B cell (primary cell): Measurements from ENCODE around the gene RPA1. TPM values are rescaled to one million over a fixed set of nuclear protein-coding genes. Genes with fewer than 3 reads are reported as not detected.

Experiments used
- ATAC-seq: fragments of 200-7000 bp; cut with Tn5 transposase; one replicate; pipeline ENCODE4 v1.10.0; 2021; ENCODE audit warnings: low read depth, mild to moderate bottlenecking, moderate number of reproducible peaks, moderate library complexity
- CTCF ChIA-PET: fragments of 350-600 bp; sonication (Branson Sonifier 250); formaldehyde crosslinking; loops from one replicate; lab custom pipeline; 2021; ENCODE audit warnings: antibody characterized with exemption, inconsistent platforms; lab: Charles Lee
- POLR2A ChIA-PET: fragments of 350-600 bp; sonication (Branson Sonifier 250); formaldehyde crosslinking; loops from one replicate; lab custom pipeline; 2021; ENCODE audit warnings: antibody characterized with exemption; lab: Charles Lee
- DNase-seq: peaks from one replicate; pipeline ENCODE4 v3.0.0; 2013
- H2AFZ ChIP-seq: 2 replicates; pipeline ENCODE4 v1.6.1; 2012; ENCODE audit warnings: mild to moderate bottlenecking, low read depth, low read length; ENCODE audit not compliant: insufficient read depth, poor library complexity, severe bottlenecking
- H3K27ac ChIP-seq, 2 donors: 1 replicate in 1 of 2; 2 replicates in 1 of 2; pipeline ENCODE4 v1.5.1; 2012 to 2013; ENCODE audit warnings: low read length in 2 of 2, mild to moderate bottlenecking in 2 of 2, moderate library complexity in 1 of 2
- H3K27me3 ChIP-seq, 4 experiments: fragments of 200-600 bp in 1 of 4; sonication (generic) in 1 of 4; replicated peaks in 1 of 4; 1 replicate in 2 of 4; 2 replicates in 2 of 4; pipeline versions ENCODE4 v1.6.1 to v1.7.0; 2013 to 2016; ENCODE audit warnings: low read length in 3 of 4, mild to moderate bottlenecking in 2 of 4, mixed read lengths in 1 of 4, moderate library complexity in 1 of 4; ENCODE audit not compliant: insufficient read depth in 4 of 4, control insufficient read depth in 3 of 4; ENCODE audit errors: control extremely low read depth in 1 of 4
- H3K36me3 ChIP-seq, 2 experiments: replicated peaks in 1 of 2; 1 replicate in 1 of 2; 2 replicates in 1 of 2; pipeline versions ENCODE4 v1.6.1 to v1.7.1; 2013; ENCODE audit warnings: low read length in 1 of 2; ENCODE audit not compliant: insufficient read depth in 2 of 2, control insufficient read depth in 1 of 2; ENCODE audit errors: control extremely low read depth in 1 of 2, extremely low read depth in 1 of 2
- H3K4me1 ChIP-seq, 2 donors: fragments of 200-600 bp in 1 of 2; sonication (generic) in 1 of 2; 1 replicate in 1 of 2; 2 replicates in 1 of 2; pipeline versions ENCODE4 v1.5.1 to v1.6.1; 2013 to 2017; ENCODE audit warnings: low read length in 2 of 2; ENCODE audit not compliant: control insufficient read depth in 2 of 2, insufficient read depth in 2 of 2
- H3K4me2 ChIP-seq: replicated peaks from 2 replicates; pipeline ENCODE3; 2012; ENCODE audit warnings: mild to moderate bottlenecking, low read depth, low read length; ENCODE audit not compliant: poor library complexity, severe bottlenecking
- H3K4me3 ChIP-seq, 5 experiments: fragments of 200-600 bp in 1 of 5; sonication (generic) in 1 of 5; 1 replicate in 3 of 5; 2 replicates in 2 of 5; pipeline versions ENCODE4 v1.5.1 to v1.7.0; 2011 to 2016; ENCODE audit warnings: low read length in 4 of 5, mild to moderate bottlenecking in 4 of 5, low read depth in 2 of 5, control low read depth in 1 of 5, moderate library complexity in 1 of 5; ENCODE audit not compliant: insufficient read depth in 1 of 5; ENCODE audit errors: control extremely low read depth in 1 of 5, extremely low read depth in 1 of 5
- H3K79me2 ChIP-seq: fragments of 200-600 bp; sonication (generic); one replicate; pipeline ENCODE4 v1.6.0; 2016; ENCODE audit warnings: low read length; ENCODE audit not compliant: control insufficient read depth, insufficient read depth
- H3K9ac ChIP-seq: fragments of 200-600 bp; sonication (generic); 2 replicates; pipeline ENCODE4 v1.6.1; 2017; ENCODE audit warnings: mild to moderate bottlenecking, low read length, moderate library complexity
- H3K9me3 ChIP-seq, 3 donors: one replicate each; pipeline versions ENCODE4 v1.6.1 to v1.7.1; 2013; ENCODE audit warnings: low read length in 2 of 3; ENCODE audit not compliant: control insufficient read depth in 2 of 3, insufficient read depth in 1 of 3; ENCODE audit errors: control extremely low read depth in 1 of 3
- H4K20me1 ChIP-seq: 2 replicates; pipeline ENCODE4 v1.6.0; 2012; ENCODE audit warnings: mild to moderate bottlenecking, low read length; ENCODE audit not compliant: insufficient read depth, control insufficient read depth, poor library complexity, severe bottlenecking
- H3K27ac Mint-ChIP-seq: one replicate; pipeline ENCODE4 v1.8.0; 2021; ENCODE audit warnings: mixed read lengths
- H3K27me3 Mint-ChIP-seq: one replicate; pipeline ENCODE4 v1.8.0; 2021; ENCODE audit warnings: mixed read lengths
- H3K4me1 Mint-ChIP-seq: one replicate; pipeline ENCODE4 v1.8.0; 2021; ENCODE audit warnings: mixed read lengths
- H3K4me3 Mint-ChIP-seq: one replicate; pipeline ENCODE4 v1.8.0; 2021; ENCODE audit warnings: mixed read lengths
- H3K9me3 Mint-ChIP-seq: one replicate; pipeline ENCODE4 v1.8.0; 2022; ENCODE audit warnings: mixed read lengths; ENCODE audit not compliant: insufficient read depth
- EZH2 ChIP-seq: IDR thresholded peaks from 2 replicates; pipeline ENCODE4 v1.6.1; 2012; ENCODE audit warnings: borderline replicate concordance, low read depth, mild to moderate bottlenecking, moderate library complexity, low read length; ENCODE audit not compliant: insufficient read depth, poor library complexity, severe bottlenecking
- WGBS: methylation state at CpG from one replicate; pipeline ENCODE4 v1.1.5; 2013; ENCODE audit warnings: missing lambda C conversion rate; ENCODE audit not compliant: insufficient coverage; 5-methylcytosine and 5-hydroxymethylcytosine counted together
- intact Hi-C: fragments of 100-400 bp; cut with micrococcal nuclease; formaldehyde crosslinking; loops from one replicate; pipeline ENCODE4 v1.10.0; 2022
- polyA plus RNA-seq: library from polyadenylated mRNA; depleted of rRNA; stranded (reverse); fragments of >200 nt; gene quantifications from 2 replicates; pipeline ENCODE4 v1.2.3, GENCODE V29; 2012
- total RNA-seq, 2 donors: library from RNA; stranded (reverse); fragments of 120-200 nt in 1 of 2; gene quantifications; 1 replicate in 1 of 2; 2 replicates in 1 of 2; pipeline versions ENCODE4 v1.2.3 to v1.2.4, GENCODE V29; 2013 to 2022
- TF ChIP-seq, protein P1 (sequence below): fragments of 200-600 bp; IDR thresholded peaks from one replicate; pipeline ENCODE4 v1.8.0; 2022; ENCODE audit warnings: antibody characterized with exemption, mild to moderate bottlenecking

Gene RPA1
- total and polyA plus RNA-seq, 2 donors (not counting 1 experiment from before 2014, with no cell fraction given), result 27.0 to 94.5 TPM

DNA sequence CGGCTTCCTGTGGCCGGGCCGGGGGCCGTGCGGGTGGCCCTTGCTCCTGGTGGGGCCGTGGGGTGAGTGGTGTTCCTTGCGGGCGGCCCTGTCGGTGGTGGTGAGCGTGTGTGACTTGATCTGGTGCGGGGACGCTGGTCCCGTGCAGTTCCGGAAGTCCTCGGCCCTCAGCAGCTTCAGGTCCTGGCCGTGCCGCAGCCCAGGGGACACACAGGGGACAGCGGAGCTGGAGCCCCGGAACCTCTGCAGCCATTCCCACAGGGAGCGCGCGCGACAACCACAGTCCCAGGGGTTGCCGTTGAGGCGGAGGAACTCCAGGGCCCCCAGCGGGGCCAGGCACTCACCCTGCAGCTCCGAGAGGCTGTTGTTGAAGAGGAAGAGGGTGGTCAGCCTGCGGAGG, 107.0 kb downstream of the RPA1 start:
- Histone ChIP-seq H3K27ac (no peak overlapping the region), H3K4me3 (no peak overlapping the region), H3K27me3 (no peaks in the 10 kb centered on the region), H4K20me1 (no peaks in the 10 kb centered on the region), H3K79me2 (no peaks in the 10 kb centered on the region), H3K36me3 (no peaks in the 10 kb centered on the region), H3K9ac (no peak overlapping the region), H3K4me1 (no peaks in the 10 kb centered on the region), H3K9me3 (no peaks in the 10 kb centered on the region), H2AFZ (no peak overlapping the region), H3K4me2 (no peak overlapping the region)
- H3K27me3 Mint-ChIP-seq, result no peaks in the 10 kb centered on the region
- WGBS, result 73% methylated on average over 28 of the region's 28 CpGs
- CTCF ChIA-PET, result no interaction called here
- H3K27ac Mint-ChIP-seq, result no peak overlapping the region
- H3K9me3 Mint-ChIP-seq, result no peaks in the 10 kb centered on the region
- DNase-seq (no peak), ATAC-seq (no peak)
- H3K4me3 Mint-ChIP-seq, result no peak overlapping the region
- TF ChIP-seq EZH2, result no peak
- TF ChIP-seq, protein P1, sequence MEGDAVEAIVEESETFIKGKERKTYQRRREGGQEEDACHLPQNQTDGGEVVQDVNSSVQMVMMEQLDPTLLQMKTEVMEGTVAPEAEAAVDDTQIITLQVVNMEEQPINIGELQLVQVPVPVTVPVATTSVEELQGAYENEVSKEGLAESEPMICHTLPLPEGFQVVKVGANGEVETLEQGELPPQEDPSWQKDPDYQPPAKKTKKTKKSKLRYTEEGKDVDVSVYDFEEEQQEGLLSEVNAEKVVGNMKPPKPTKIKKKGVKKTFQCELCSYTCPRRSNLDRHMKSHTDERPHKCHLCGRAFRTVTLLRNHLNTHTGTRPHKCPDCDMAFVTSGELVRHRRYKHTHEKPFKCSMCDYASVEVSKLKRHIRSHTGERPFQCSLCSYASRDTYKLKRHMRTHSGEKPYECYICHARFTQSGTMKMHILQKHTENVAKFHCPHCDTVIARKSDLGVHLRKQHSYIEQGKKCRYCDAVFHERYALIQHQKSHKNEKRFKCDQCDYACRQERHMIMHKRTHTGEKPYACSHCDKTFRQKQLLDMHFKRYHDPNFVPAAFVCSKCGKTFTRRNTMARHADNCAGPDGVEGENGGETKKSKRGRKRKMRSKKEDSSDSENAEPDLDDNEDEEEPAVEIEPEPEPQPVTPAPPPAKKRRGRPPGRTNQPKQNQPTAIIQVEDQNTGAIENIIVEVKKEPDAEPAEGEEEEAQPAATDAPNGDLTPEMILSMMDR, result no peak
- intact Hi-C loops, result no loop called here
- H3K4me1 Mint-ChIP-seq, result no peaks in the 10 kb centered on the region
- POLR2A ChIA-PET, result no interaction called here

DNA sequence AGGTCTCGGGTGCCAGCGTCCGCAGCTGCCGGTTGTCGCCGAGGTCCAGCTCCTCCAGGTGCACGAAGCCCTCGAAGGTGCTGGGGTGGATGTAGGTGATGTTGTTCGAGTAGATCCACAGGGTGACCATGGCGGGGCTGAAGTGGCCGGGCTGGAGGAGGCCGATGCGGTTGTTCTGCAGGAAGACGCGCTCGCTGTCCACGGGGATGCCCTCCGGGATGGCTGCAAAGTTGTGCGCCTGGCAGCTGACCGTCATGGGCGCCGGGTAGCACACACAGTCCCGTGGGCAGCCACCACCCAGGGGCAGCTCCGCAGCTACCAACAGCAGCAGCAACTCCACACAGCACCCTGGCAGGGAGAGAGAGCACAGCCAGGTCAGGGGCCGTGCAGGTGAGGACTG, 107.7 kb downstream of the RPA1 start:
- ChIA-PET CTCF (no interaction called here), POLR2A (no interaction called here)
- H3K4me3 ChIP-seq, result no peak overlapping the region
- Mint-ChIP-seq H3K27me3 (no peaks in the 10 kb centered on the region), H3K27ac (no peak overlapping the region), H3K9me3 (no peaks in the 10 kb centered on the region), H3K4me1 (no peaks in the 10 kb centered on the region), H3K4me3 (no peak overlapping the region)
- H3K27me3 ChIP-seq, result no peaks in the 10 kb centered on the region
- ATAC-seq (no peak), DNase-seq (no peak)
- H3K27ac ChIP-seq, result no peak overlapping the region
- 91% methylated on average over 21 of the region's 25 CpGs for WGBS
- intact Hi-C loops, result no loop called here
- no peak overlapping the region for H3K4me2 ChIP-seq
- no peak for TF ChIP-seq EZH2
- TF ChIP-seq, protein P1, result no peak
- no peak overlapping the region for H3K9ac ChIP-seq
- H4K20me1 ChIP-seq, result no peaks in the 10 kb centered on the region
- H2AFZ ChIP-seq, result no peak overlapping the region
- H3K36me3 ChIP-seq, result no peaks in the 10 kb centered on the region
- H3K4me1 ChIP-seq, result no peaks in the 10 kb centered on the region
- H3K9me3 ChIP-seq, result no peaks in the 10 kb centered on the region
- no peaks in the 10 kb centered on the region for H3K79me2 ChIP-seq
